Endothelial cell of umbilical vein (primary cell): ENCODE measurements around the gene KPNB1. TPM values are rescaled to one million over a fixed set of nuclear protein-coding genes. Genes with fewer than 3 reads are reported as not detected.

Experiments
- BruUV-seq: library from RNA; stranded (reverse); fragments of 400-500 nt; replicated peaks from 2 replicates; lab custom pipeline; 2021; lab: Mats Ljungman, UMichigan
- CTCF ChIA-PET: fragments of 300-600, 350-600 bp; sonication (Branson Sonifier 250); formaldehyde crosslinking; loops from one replicate; lab custom pipeline; 2021; ENCODE audit warnings: antibody characterized with exemption, inconsistent platforms; lab: Charles Lee
- POLR2A ChIA-PET: fragments of 300-600, 350-600 bp; sonication (Branson Sonifier 250); formaldehyde crosslinking; loops from one replicate; lab custom pipeline; 2021; ENCODE audit warnings: antibody characterized with exemption, inconsistent platforms; lab: Charles Lee
- DNase-seq: peaks from one replicate; pipeline ENCODE4 v3.0.0-alpha.2; 2011; ENCODE audit warnings: low read depth, low spot score
- FAIRE-seq: peaks from 2 replicates; lab custom pipeline; 2011; peaks lifted over from hg19 to GRCh38; lab: Jason Lieb, UNC
- H2AFZ ChIP-seq: 2 replicates; pipeline ENCODE4 v1.6.0; 2012; ENCODE audit warnings: low read depth, low read length, control low read depth, inconsistent platforms
- H3K27ac ChIP-seq: 2 replicates; pipeline ENCODE4 v1.5.1; 2011; ENCODE audit warnings: low read depth, mild to moderate bottlenecking, control low read depth, low read length, moderate library complexity; ENCODE audit not compliant: insufficient read depth
- H3K27me3 ChIP-seq, 2 experiments: 2 replicates each; pipeline versions ENCODE4 v1.6.0 to v1.6.1; 2011; ENCODE audit warnings: low read length in 2 of 2, mixed read lengths in 1 of 2; ENCODE audit not compliant: control insufficient read depth in 2 of 2, insufficient read depth in 2 of 2
- H3K36me3 ChIP-seq, 2 experiments: 2 replicates in 1 of 2; 3 replicates in 1 of 2; pipeline ENCODE4 v1.5.1; 2011; ENCODE audit warnings: low read length in 2 of 2, mild to moderate bottlenecking in 1 of 2, moderate library complexity in 1 of 2; ENCODE audit not compliant: control insufficient read depth in 2 of 2, insufficient read depth in 2 of 2; ENCODE audit errors: extremely low read depth in 1 of 2
- H3K4me1 ChIP-seq: 3 replicates; pipeline ENCODE4 v1.5.1; 2011; ENCODE audit warnings: mild to moderate bottlenecking, low read length; ENCODE audit not compliant: control insufficient read depth, insufficient read depth; ENCODE audit errors: extremely low read depth
- H3K4me2 ChIP-seq: 2 replicates; pipeline ENCODE4 v1.6.1; 2011; ENCODE audit warnings: low read length, control low read depth, mixed read lengths; ENCODE audit not compliant: insufficient read depth
- H3K4me3 ChIP-seq, 3 experiments: fragments of 200-600 bp in 1 of 3; sonication (generic), shearing (Covaris generic) in 1 of 3; replicated peaks in 1 of 3; 2 replicates each; pipeline ENCODE4 v1.5.1; 2011 to 2016; ENCODE audit warnings: control low read depth in 3 of 3, low read length in 3 of 3, mild to moderate bottlenecking in 2 of 3, inconsistent platforms in 1 of 3, low read depth in 1 of 3, moderate library complexity in 1 of 3; ENCODE audit not compliant: insufficient read depth in 1 of 3
- H3K79me2 ChIP-seq: 2 replicates; pipeline ENCODE4 v1.6.0; 2012; ENCODE audit warnings: low read length, inconsistent platforms; ENCODE audit not compliant: control insufficient read depth, insufficient read depth
- H3K9ac ChIP-seq: replicated peaks from 2 replicates; pipeline ENCODE3; 2011; ENCODE audit warnings: low read length, control low read depth; ENCODE audit not compliant: insufficient read depth; ENCODE audit errors: extremely low read depth
- H3K9me1 ChIP-seq: replicated peaks from 3 replicates; pipeline ENCODE4 v1.6.0; 2011; ENCODE audit warnings: mild to moderate bottlenecking, low read length; ENCODE audit not compliant: control insufficient read depth, insufficient read depth; ENCODE audit errors: extremely low read depth
- H3K9me3 ChIP-seq: replicated peaks from 2 replicates; pipeline ENCODE4 v1.5.1; 2012; ENCODE audit warnings: low read length, inconsistent platforms; ENCODE audit not compliant: control insufficient read depth, insufficient read depth
- H4K20me1 ChIP-seq: replicated peaks from 2 replicates; pipeline ENCODE3; 2011; ENCODE audit warnings: mild to moderate bottlenecking, low read length; ENCODE audit not compliant: control insufficient read depth, insufficient read depth; ENCODE audit errors: extremely low read depth
- FOS ChIP-seq: IDR thresholded peaks from 2 replicates; pipeline ENCODE4 v1.6.1; 2011; ENCODE audit warnings: mild to moderate bottlenecking, low read length, moderate library complexity, borderline replicate concordance; ENCODE audit not compliant: insufficient read depth
- GATA2 ChIP-seq: IDR thresholded peaks from 2 replicates; pipeline ENCODE4 v1.7.0; 2011; ENCODE audit warnings: low read depth, mild to moderate bottlenecking, moderate library complexity, mixed read lengths, low read length; ENCODE audit not compliant: insufficient read length, insufficient read depth
- POLR2A ChIP-seq: IDR thresholded peaks from 2 replicates; pipeline ENCODE4 v1.6.1; 2012; ENCODE audit warnings: low read depth, mild to moderate bottlenecking, control low read depth, low read length
- POLR2AphosphoS5 ChIP-seq: IDR thresholded peaks from 2 replicates; pipeline ENCODE4 v1.6.1; 2012; ENCODE audit warnings: low read depth, mild to moderate bottlenecking, control low read depth, low read length, moderate library complexity; ENCODE audit not compliant: insufficient read depth
- dilution Hi-C: fragments of 300-500 bp; cut with MboI; formaldehyde crosslinking; loops from one replicate; pipeline ENCODE4 v1.15.0; 2019; ENCODE audit warnings: low sequenced_read_pairs; ENCODE audit not compliant: extremely low pct_ligation_motif_present
- intact Hi-C: fragments of 100-400 bp; cut with micrococcal nuclease; formaldehyde crosslinking; loops from one replicate; pipeline ENCODE4 v1.10.0; 2022
- polyA plus RNA-seq, 4 experiments: library from polyadenylated mRNA; depleted of rRNA in 3 of 4; stranded (reverse) in 3 of 4; unstranded in 1 of 4; fragments of >200 nt; gene quantifications; 2 replicates each; pipeline versions ENCODE4 v1.2.1 to v1.2.3, GENCODE V29; 2011 to 2012; ENCODE audit warnings: missing spikeins in 1 of 4
- total RNA-seq: library from RNA; stranded (reverse); gene quantifications from 2 replicates; pipeline ENCODE4 v1.2.3, GENCODE V29; 2021

The KPNB1 gene
- total and polyA plus RNA-seq, 2 donors (not counting 3 experiments of a cell fraction or from before 2014, with no cell fraction given), result 119 to 495 TPM

DNA sequence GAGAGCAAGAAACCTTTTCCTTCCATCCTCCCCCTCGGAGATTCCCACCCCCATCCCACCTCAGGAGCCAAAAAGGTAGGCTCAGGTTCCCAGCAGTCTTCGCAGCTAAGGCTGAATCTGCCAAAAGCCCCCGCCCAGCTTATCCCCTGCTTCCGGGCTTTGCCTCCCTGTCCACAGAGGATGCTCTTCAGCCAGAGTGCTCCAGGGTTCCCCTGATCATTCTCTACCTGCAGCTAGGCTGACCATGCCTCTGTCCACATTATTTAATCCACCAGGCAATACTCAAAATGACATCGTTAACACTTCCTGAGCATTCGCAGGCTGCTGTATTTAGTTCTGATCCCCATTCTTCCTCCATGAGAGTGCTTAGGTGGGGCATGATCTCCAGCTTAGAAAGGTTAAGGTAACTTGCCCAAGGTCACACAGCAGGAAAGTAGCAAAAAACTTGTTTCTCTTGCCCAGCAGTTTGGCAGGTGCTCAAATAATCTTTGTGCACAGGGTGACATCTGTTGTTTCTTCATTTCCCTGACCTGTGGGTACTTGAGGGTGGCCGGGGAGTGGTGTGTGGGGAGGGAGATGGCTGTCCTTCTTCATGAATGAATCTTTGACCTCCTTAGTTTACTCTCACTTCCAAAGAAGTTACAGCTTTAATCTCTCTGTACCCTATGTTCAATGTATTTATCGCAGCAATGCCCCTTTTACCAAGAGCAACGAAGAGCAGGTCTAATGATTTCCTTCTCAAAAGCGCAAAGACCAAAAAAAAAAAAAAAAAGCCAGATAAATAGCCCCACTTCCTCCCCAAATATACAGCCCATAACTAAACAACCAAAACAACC, 43.4 kb downstream of the KPNB1 start:
- dilution Hi-C loops, result no loop called here
- POLR2A ChIA-PET, result interaction anchor here (0.6 kb wide), 1 partner anchor 1232 kb away, joined by 5 read pairs; no protein-coding TSS in a partner anchor
- BruUV-seq, result TSS peak; percentile 50

DNA sequence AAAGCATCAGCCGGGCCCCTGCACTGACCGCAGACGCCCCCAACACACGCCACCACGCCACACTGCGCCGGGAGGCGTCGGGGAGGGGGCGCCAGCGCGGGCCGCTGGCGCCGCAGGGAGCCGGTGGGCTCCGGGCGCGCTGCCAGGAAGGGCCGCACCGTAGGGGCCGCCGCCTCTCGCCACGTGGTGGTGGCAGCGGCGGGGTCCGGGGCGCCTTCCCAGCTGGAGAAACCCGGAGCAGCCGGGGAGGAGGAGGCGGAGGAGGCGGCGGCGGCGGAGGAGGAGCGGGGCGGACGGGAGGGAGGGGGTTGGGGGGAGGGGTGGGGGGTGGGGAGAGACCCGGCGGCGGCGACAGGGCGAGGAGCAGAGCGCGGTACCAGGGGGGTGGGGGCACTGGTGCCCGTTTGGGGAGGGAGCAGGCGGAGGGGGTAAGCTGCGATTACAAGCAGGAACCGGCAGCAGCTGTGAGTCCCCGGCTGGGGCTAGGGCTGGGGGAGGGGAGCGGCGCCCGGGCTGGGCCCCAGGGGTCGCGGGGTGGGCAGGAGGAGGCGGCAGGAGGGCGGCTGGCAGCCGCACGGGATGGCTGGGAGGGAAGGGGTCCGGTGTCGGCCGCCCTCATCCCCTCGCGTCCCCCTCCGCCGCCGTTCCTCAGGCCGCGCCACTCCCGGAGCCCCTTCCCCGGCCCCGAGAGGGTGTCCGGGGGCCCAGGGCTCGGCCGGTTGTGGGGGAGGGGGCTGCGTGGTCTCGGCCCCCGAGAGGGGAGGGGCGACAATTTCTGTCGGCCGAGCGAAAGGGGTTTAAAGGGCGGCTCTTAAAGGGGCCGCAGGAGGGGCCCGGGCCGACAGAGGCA, 44.2 kb downstream of the KPNB1 start, which contains the start of gene TBKBP1:
TSS of gene TBKBP1 (plus strand) at position 431 of the 850 bp plus-strand sequence. CDS start 1,952 bp downstream, outside the sequence.
- H3K9ac ChIP-seq, result peak within 1 kb of the TSS; percentile 62
- BruUV-seq, result no TSS peak
- TF ChIP-seq GATA2 (no peak), POLR2AphosphoS5 (peak; percentile 17)
- POLR2A ChIA-PET, result interaction anchor here (0.6 kb wide), 1 partner anchor 169 kb away, joined by 3 read pairs; no protein-coding TSS in a partner anchor
- intact Hi-C loops, result no loop called here
- no peaks in the 10 kb centered on the region for H3K79me2 ChIP-seq
- H3K9me3 ChIP-seq, result no peaks in the 10 kb centered on the region
- H3K9me1 ChIP-seq, result no peaks in the 10 kb centered on the region
- H3K27ac ChIP-seq, result peak within 1 kb of the TSS; percentile 56
- H4K20me1 ChIP-seq, result no peaks in the 10 kb centered on the region
- FAIRE-seq, result no peak
- dilution Hi-C loops, result no loop called here
- CTCF ChIA-PET, result interaction anchor here (0.9 to 2.2 kb wide), 3 partner anchors 13 to 96 kb away, joined by 3 to 7 read pairs (median 3); no protein-coding TSS in a partner anchor
- H3K27me3 ChIP-seq, result no peaks in the 10 kb centered on the region
- peaks cover 0 to 7% of the 10 kb centered on the region in 2 experiments for H3K36me3 ChIP-seq
- peaks cover 32% of the 10 kb centered on the region for H3K4me1 ChIP-seq
- peak within 1 kb of the TSS; percentile 53 to 81 (median 58) for H3K4me3 ChIP-seq
- H2AFZ ChIP-seq, result peak within 1 kb of the TSS; percentile 29
- H3K4me2 ChIP-seq, result peak within 1 kb of the TSS; percentile 77
- peak; percentile 50 for DNase-seq

More for the DNA sequence above, 43.4 kb downstream of the KPNB1 start:
- FAIRE-seq, result no peak
- H4K20me1 ChIP-seq, result no peaks in the 10 kb centered on the region
- peaks cover 0 to 2% of the 10 kb centered on the region in 2 experiments for H3K36me3 ChIP-seq
- DNase-seq, result peak; percentile 34
- H3K4me1 ChIP-seq, result peaks cover 32% of the 10 kb centered on the region
- peak overlapping the region; percentile 21 for H3K27ac ChIP-seq
- H3K27me3 ChIP-seq, result no peaks in the 10 kb centered on the region
- no peaks in the 10 kb centered on the region for H3K9me3 ChIP-seq
- CTCF ChIA-PET, result interaction anchor here (0.9 to 1.5 kb wide), 3 partner anchors 11 to 29 kb away, joined by 3 read pairs; no protein-coding TSS in a partner anchor
- H3K9ac ChIP-seq, result peak overlapping the region; percentile 36
- intact Hi-C loops, result no loop called here
- TF ChIP-seq FOS, result no peak
- peak; percentile 29 for TF ChIP-seq POLR2A
- H3K9me1 ChIP-seq, result no peaks in the 10 kb centered on the region
- H2AFZ ChIP-seq, result peak overlapping the region; percentile 29
- H3K4me2 ChIP-seq, result peak overlapping the region; percentile 77
- H3K79me2 ChIP-seq, result no peaks in the 10 kb centered on the region
- H3K4me3 ChIP-seq, result peak overlapping the region in 2 of 3 experiments; percentile 47 to 81
